Measurements from ENCODE around the gene ADIPOQ. TPM values are rescaled to one million over a fixed set of nuclear protein-coding genes. Genes with fewer than 3 reads are reported as not detected.
"Not testable (repeated sequence)": the region's sequence is repeated elsewhere in the genome, so short reads cannot be mapped to it uniquely, and the experiment has no call there.

ADIPOQ gene
- total and polyA plus RNA-seq, 9 donors: 0.02 to 0.04 (median 0.04) TPM; not detected in 4

GRCh38 chr3:186847437-186847836, 4.9 kb downstream of the ADIPOQ start:
- H3K9me3 ChIP-seq (replicated peaks; ENCODE audit: control insufficient read depth, low read depth, low read length): no peaks in the 10 kb centered on the region
- no peaks in the 10 kb centered on the region for H3K4me1 ChIP-seq (ENCODE audit: control insufficient read depth, insufficient read depth, low read length)
- no peaks in the 10 kb centered on the region for H3K36me3 ChIP-seq (ENCODE audit: control insufficient read depth, insufficient read depth, low read length)
- H3K4me3 ChIP-seq (ENCODE audit: low read length): no peak overlapping the region
- DNase-seq: no peak
- 100% methylated on average over 1 of the region's 2 CpGs for WGBS (ENCODE audit: insufficient coverage)
- H3K27me3 ChIP-seq (ENCODE audit: control insufficient read depth, insufficient read depth, low read length): peaks cover 25% of the 10 kb centered on the region
- no peak overlapping the region for H3K27ac ChIP-seq (ENCODE audit: low read length)

GRCh38 chr3:186849374-186849975, 7.0 kb downstream of the ADIPOQ start:
- no CpG with 5 or more reads among the region's 1 CpG for WGBS (ENCODE audit: insufficient coverage)
- Histone ChIP-seq H3K36me3 (ENCODE audit: control insufficient read depth, insufficient read depth, low read length) (no peaks in the 10 kb centered on the region), H3K4me3 (ENCODE audit: low read length) (no peak overlapping the region), H3K27ac (ENCODE audit: low read length) (no peak overlapping the region), H3K27me3 (ENCODE audit: control insufficient read depth, insufficient read depth, low read length) (peaks cover 22% of the 10 kb centered on the region), H3K4me1 (ENCODE audit: control insufficient read depth, insufficient read depth, low read length) (no peaks in the 10 kb centered on the region), H3K9me3 (replicated peaks; ENCODE audit: control insufficient read depth, low read depth, low read length) (no peaks in the 10 kb centered on the region)
- DNase-seq: peak; percentile 43

GRCh38 chr3:186851835-186852234, 9.3 kb downstream of the ADIPOQ start:
- H3K36me3 ChIP-seq (ENCODE audit: control insufficient read depth, insufficient read depth, low read length); H3K4me3 ChIP-seq (ENCODE audit: low read length); H3K27ac ChIP-seq (ENCODE audit: low read length); H3K9me3 ChIP-seq (replicated peaks; ENCODE audit: control insufficient read depth, low read depth, low read length); H3K4me1 ChIP-seq (ENCODE audit: control insufficient read depth, insufficient read depth, low read length); DNase-seq: not testable (repeated sequence)
- WGBS (ENCODE audit: insufficient coverage): no CpG with 5 or more reads among the region's 3 CpGs
- H3K27me3 ChIP-seq (ENCODE audit: control insufficient read depth, insufficient read depth, low read length): peaks cover 12% of the 10 kb centered on the region

GRCh38 chr3:186852994-186853393, 10.5 kb downstream of the ADIPOQ start:
- Histone ChIP-seq H3K36me3 (ENCODE audit: control insufficient read depth, insufficient read depth, low read length) (no peaks in the 10 kb centered on the region), H3K9me3 (replicated peaks; ENCODE audit: control insufficient read depth, low read depth, low read length) (no peaks in the 10 kb centered on the region), H3K27ac (ENCODE audit: low read length) (no peak overlapping the region), H3K4me3 (ENCODE audit: low read length) (no peak overlapping the region), H3K4me1 (ENCODE audit: control insufficient read depth, insufficient read depth, low read length) (no peaks in the 10 kb centered on the region), H3K27me3 (ENCODE audit: control insufficient read depth, insufficient read depth, low read length) (peaks cover 8% of the 10 kb centered on the region)
- 65% methylated on average over 3 of the region's 6 CpGs for WGBS (ENCODE audit: insufficient coverage)
- no peak for DNase-seq

GRCh38 chr3:186854146-186854545, 11.6 kb downstream of the ADIPOQ start:
- Histone ChIP-seq H3K4me1 (ENCODE audit: control insufficient read depth, insufficient read depth, low read length) (no peaks in the 10 kb centered on the region), H3K27ac (ENCODE audit: low read length) (no peak overlapping the region), H3K36me3 (ENCODE audit: control insufficient read depth, insufficient read depth, low read length) (no peaks in the 10 kb centered on the region), H3K9me3 (replicated peaks; ENCODE audit: control insufficient read depth, low read depth, low read length) (no peaks in the 10 kb centered on the region), H3K4me3 (ENCODE audit: low read length) (no peak overlapping the region), H3K27me3 (ENCODE audit: control insufficient read depth, insufficient read depth, low read length) (no peaks in the 10 kb centered on the region)
- no CpG with 5 or more reads among the region's 8 CpGs for WGBS (ENCODE audit: insufficient coverage)
- DNase-seq: no peak

GRCh38 chr3:186854954-186855353, 12.4 kb downstream of the ADIPOQ start:
- Histone ChIP-seq H3K9me3 (replicated peaks; ENCODE audit: control insufficient read depth, low read depth, low read length) (no peaks in the 10 kb centered on the region), H3K27ac (ENCODE audit: low read length) (no peak overlapping the region), H3K4me3 (ENCODE audit: low read length) (no peak overlapping the region), H3K36me3 (ENCODE audit: control insufficient read depth, insufficient read depth, low read length) (no peaks in the 10 kb centered on the region), H3K27me3 (ENCODE audit: control insufficient read depth, insufficient read depth, low read length) (no peaks in the 10 kb centered on the region), H3K4me1 (ENCODE audit: control insufficient read depth, insufficient read depth, low read length) (no peaks in the 10 kb centered on the region)
- WGBS (ENCODE audit: insufficient coverage): 0% methylated on average over 1 of the region's 1 CpG
- no peak for DNase-seq

- no peaks in the 10 kb centered on the region for H3K36me3 ChIP-seq (ENCODE audit: control insufficient read depth, insufficient read depth, low read length)
- H3K9me3 ChIP-seq (replicated peaks; ENCODE audit: control insufficient read depth, low read depth, low read length): no peaks in the 10 kb centered on the region
- H3K27me3 ChIP-seq (ENCODE audit: control insufficient read depth, insufficient read depth, low read length): no peaks in the 10 kb centered on the region
- no peak overlapping the region for H3K27ac ChIP-seq (ENCODE audit: low read length)
- H3K4me1 ChIP-seq (ENCODE audit: control insufficient read depth, insufficient read depth, low read length): no peaks in the 10 kb centered on the region
- no peak for DNase-seq
- WGBS (ENCODE audit: insufficient coverage): 100% methylated on average over 1 of the region's 4 CpGs
- H3K4me3 ChIP-seq (ENCODE audit: low read length): no peak overlapping the region
Measured at GRCh38 chr3:186857743-186858142, 15.2 kb downstream of the ADIPOQ start.

GRCh38 chr3:186865215-186865853, 22.8 kb downstream of the ADIPOQ start:
- WGBS (ENCODE audit: insufficient coverage): no CpG with 5 or more reads among the region's 13 CpGs
- H3K4me1 ChIP-seq (ENCODE audit: control insufficient read depth, insufficient read depth, low read length); H3K9me3 ChIP-seq (replicated peaks; ENCODE audit: control insufficient read depth, low read depth, low read length); H3K4me3 ChIP-seq (ENCODE audit: low read length); H3K27ac ChIP-seq (ENCODE audit: low read length); H3K36me3 ChIP-seq (ENCODE audit: control insufficient read depth, insufficient read depth, low read length); H3K27me3 ChIP-seq (ENCODE audit: control insufficient read depth, insufficient read depth, low read length); DNase-seq: not testable (repeated sequence)

- not testable (repeated sequence) for H3K4me3 ChIP-seq (ENCODE audit: low read length); H3K4me1 ChIP-seq (ENCODE audit: control insufficient read depth, insufficient read depth, low read length); H3K27me3 ChIP-seq (ENCODE audit: control insufficient read depth, insufficient read depth, low read length); H3K9me3 ChIP-seq (replicated peaks; ENCODE audit: control insufficient read depth, low read depth, low read length); H3K27ac ChIP-seq (ENCODE audit: low read length); H3K36me3 ChIP-seq (ENCODE audit: control insufficient read depth, insufficient read depth, low read length); DNase-seq
- WGBS (ENCODE audit: insufficient coverage): no CpG with 5 or more reads among the region's 5 CpGs
Measured at GRCh38 chr3:186866095-186866494, 23.6 kb downstream of the ADIPOQ start.

GRCh38 chr3:186869253-186870100, 27.0 kb downstream of the ADIPOQ start:
- no peak overlapping the region for H3K27ac ChIP-seq (ENCODE audit: low read length)
- no peaks in the 10 kb centered on the region for H3K4me1 ChIP-seq (ENCODE audit: control insufficient read depth, insufficient read depth, low read length)
- H3K4me3 ChIP-seq (ENCODE audit: low read length): no peak overlapping the region
- H3K36me3 ChIP-seq (ENCODE audit: control insufficient read depth, insufficient read depth, low read length): no peaks in the 10 kb centered on the region
- H3K9me3 ChIP-seq (replicated peaks; ENCODE audit: control insufficient read depth, low read depth, low read length): no peaks in the 10 kb centered on the region
- H3K27me3 ChIP-seq (ENCODE audit: control insufficient read depth, insufficient read depth, low read length): no peaks in the 10 kb centered on the region
- no peak for DNase-seq
- 100% methylated on average over 1 of the region's 2 CpGs for WGBS (ENCODE audit: insufficient coverage)

All from muscle of leg (tissue), 11 donors.